H9 (cell line): ENCODE data around the gene DIP2C. TPM values are rescaled to one million over a fixed set of nuclear protein-coding genes. Genes with fewer than 3 reads are reported as not detected.

Experiments used
- DNase-seq: peaks from one replicate; pipeline ENCODE4 v3.0.0-alpha.2; 2017
- H2AFZ ChIP-seq: one replicate; pipeline ENCODE4 v1.6.1; 2013; ENCODE audit warnings: mild to moderate bottlenecking, low read length, control low read depth, moderate library complexity
- H2AK5ac ChIP-seq: 2 replicates; pipeline ENCODE4 v1.6.1; 2013; ENCODE audit warnings: low read length, control low read depth, mixed read lengths; ENCODE audit not compliant: insufficient read length
- H2BK120ac ChIP-seq: one replicate; pipeline ENCODE4 v1.6.1; 2013; ENCODE audit warnings: low read depth, mild to moderate bottlenecking, low read length, control low read depth, inconsistent platforms; ENCODE audit not compliant: poor library complexity, severe bottlenecking
- H2BK12ac ChIP-seq: 2 replicates; pipeline ENCODE4 v1.6.1; 2013; ENCODE audit warnings: low read length, control low read depth, mixed read lengths, low read depth; ENCODE audit not compliant: insufficient read length
- H2BK15ac ChIP-seq: 2 replicates; pipeline ENCODE4 v1.6.1; 2013; ENCODE audit warnings: low read depth, low read length, control low read depth
- H2BK20ac ChIP-seq: one replicate; pipeline ENCODE4 v1.6.1; 2013; ENCODE audit warnings: low read depth, mild to moderate bottlenecking, low read length, control low read depth, inconsistent platforms; ENCODE audit not compliant: poor library complexity, severe bottlenecking
- H2BK5ac ChIP-seq: 2 replicates; pipeline ENCODE4 v1.6.1; 2013; ENCODE audit warnings: low read length, control low read depth, mixed read lengths; ENCODE audit not compliant: insufficient read length
- H3K14ac ChIP-seq: 2 replicates; pipeline ENCODE4 v1.6.1; 2013; ENCODE audit warnings: low read length, control low read depth; ENCODE audit not compliant: insufficient read depth
- H3K18ac ChIP-seq: 2 replicates; pipeline ENCODE4 v1.6.1; 2013; ENCODE audit warnings: low read depth, mild to moderate bottlenecking, mixed read lengths, low read length, control low read depth; ENCODE audit not compliant: insufficient read length
- H3K23ac ChIP-seq: 2 replicates; pipeline ENCODE4 v1.6.1; 2013; ENCODE audit warnings: low read length, control low read depth, mixed read lengths, low read depth; ENCODE audit not compliant: insufficient read length
- H3K23me2 ChIP-seq: 2 replicates; pipeline ENCODE4 v1.6.1; 2013; ENCODE audit warnings: low read depth, mild to moderate bottlenecking, mixed read lengths, low read length, control low read depth; ENCODE audit not compliant: insufficient read length, poor library complexity, severe bottlenecking
- H3K27ac ChIP-seq: 2 replicates; pipeline ENCODE4 v1.5.1; 2013; ENCODE audit warnings: low read length, control low read depth, mixed read lengths, low read depth; ENCODE audit not compliant: insufficient read length
- H3K27me3 ChIP-seq: 2 replicates; pipeline ENCODE4 v1.6.1; 2013; ENCODE audit warnings: low read length, control low read depth, inconsistent platforms; ENCODE audit not compliant: insufficient read depth
- H3K4ac ChIP-seq: 2 replicates; pipeline ENCODE4 v1.6.1; 2013; ENCODE audit warnings: low read depth, mild to moderate bottlenecking, control low read depth, inconsistent platforms, low read length, moderate library complexity
- H3K4me1 ChIP-seq: 2 replicates; pipeline ENCODE4 v1.6.1; 2013; ENCODE audit warnings: low read length, control low read depth, inconsistent platforms; ENCODE audit not compliant: insufficient read depth
- H3K4me2 ChIP-seq: 2 replicates; pipeline ENCODE4 v1.6.1; 2013; ENCODE audit warnings: low read length, control low read depth, mixed read lengths; ENCODE audit not compliant: insufficient read length, insufficient read depth
- H3K56ac ChIP-seq: 2 replicates; pipeline ENCODE4 v1.6.1; 2013; ENCODE audit warnings: low read depth, mild to moderate bottlenecking, mixed read lengths, low read length, control low read depth; ENCODE audit not compliant: insufficient read length
- H3K79me1 ChIP-seq: 2 replicates; pipeline ENCODE4 v1.6.1; 2013; ENCODE audit warnings: low read depth, mild to moderate bottlenecking, moderate library complexity, low read length, control low read depth, inconsistent platforms; ENCODE audit not compliant: insufficient read depth, poor library complexity, severe bottlenecking
- H3K79me2 ChIP-seq: 2 replicates; pipeline ENCODE4 v1.6.1; 2013; ENCODE audit warnings: low read length, control low read depth, inconsistent platforms; ENCODE audit not compliant: insufficient read depth
- H3K9ac ChIP-seq: 2 replicates; pipeline ENCODE4 v1.6.1; 2013; ENCODE audit warnings: low read length, control low read depth, mixed read lengths; ENCODE audit not compliant: insufficient read length; ENCODE audit errors: extremely low read depth
- H3K9me3 ChIP-seq: one replicate; pipeline ENCODE4 v1.6.1; 2013; ENCODE audit warnings: low read depth, low read length, inconsistent platforms; ENCODE audit not compliant: control insufficient read depth
- H3T11ph ChIP-seq: one replicate; pipeline ENCODE4 v1.6.1; 2013; ENCODE audit warnings: mild to moderate bottlenecking, low read length, control low read depth, inconsistent platforms
- H4K20me1 ChIP-seq: one replicate; pipeline ENCODE4 v1.6.1; 2013; ENCODE audit not compliant: control insufficient read depth, insufficient read length, insufficient read depth
- H4K5ac ChIP-seq: 2 replicates; pipeline ENCODE4 v1.6.1; 2013; ENCODE audit warnings: low read depth, mild to moderate bottlenecking, mixed read lengths, low read length, control low read depth; ENCODE audit not compliant: insufficient read length
- H4K8ac ChIP-seq: replicated peaks from 2 replicates; pipeline ENCODE4 v1.6.1; 2013; ENCODE audit warnings: low read length, control low read depth, mixed read lengths, low read depth; ENCODE audit not compliant: insufficient read length
- H4K91ac ChIP-seq: 2 replicates; pipeline ENCODE4 v1.6.1; 2013; ENCODE audit warnings: low read depth, mild to moderate bottlenecking, moderate library complexity, mixed read lengths, low read length, control low read depth; ENCODE audit not compliant: insufficient read length
- H3K27ac Mint-ChIP-seq, 3 experiments: 2 replicates in 2 of 3; 3 replicates in 1 of 3; pipeline ENCODE4 v1.8.0; 2020 to 2021; ENCODE audit warnings: mixed read lengths in 3 of 3, mild to moderate bottlenecking in 1 of 3, moderate library complexity in 1 of 3
- H3K27me3 Mint-ChIP-seq: 2 replicates; pipeline ENCODE4 v1.8.0; 2021; ENCODE audit warnings: low read depth, mild to moderate bottlenecking, moderate library complexity, mixed read lengths
- H3K36me3 Mint-ChIP-seq, 3 experiments: 2 replicates in 2 of 3; 3 replicates in 1 of 3; pipeline ENCODE4 v1.8.0; 2020 to 2021; ENCODE audit warnings: low read depth in 3 of 3, mixed read lengths in 3 of 3; ENCODE audit not compliant: insufficient read depth in 1 of 3
- H3K4me1 Mint-ChIP-seq, 2 experiments: 2 replicates each; pipeline ENCODE4 v1.8.0; 2020; ENCODE audit warnings: mixed read lengths in 2 of 2
- H3K4me3 Mint-ChIP-seq, 2 experiments: 2 replicates in 1 of 2; 3 replicates in 1 of 2; pipeline ENCODE4 v1.8.0; 2020 to 2021; ENCODE audit warnings: mild to moderate bottlenecking in 2 of 2, mixed read lengths in 2 of 2, moderate library complexity in 1 of 2
- H3K9me3 Mint-ChIP-seq, 2 experiments: 2 replicates in 1 of 2; 3 replicates in 1 of 2; pipeline ENCODE4 v1.8.0; 2020; ENCODE audit warnings: mild to moderate bottlenecking in 2 of 2, mixed read lengths in 2 of 2, moderate library complexity in 1 of 2
- CTCF ChIP-seq: fragments of 200-600 bp; sonication (generic); conservative IDR thresholded peaks from 3 replicates; pipeline ENCODE4 v1.8.0; 2021; ENCODE audit warnings: antibody characterized with exemption, mild to moderate bottlenecking
- WGBS: extraction: QIAGEN DNeasy Blood & Tissue Kit; methylation state at CpG from one replicate; pipeline ENCODE4 v1.1.7; 2013; ENCODE audit warnings: missing lambda C conversion rate, low lambda C conversion rate, mixed read lengths; ENCODE audit not compliant: insufficient read length; ENCODE audit errors: extremely low coverage; 5-methylcytosine and 5-hydroxymethylcytosine counted together
- total RNA-seq: library from RNA; stranded (reverse); gene quantifications from 2 replicates; pipeline ENCODE4 v1.2.1, GENCODE V29; 2021

The DIP2C gene
- total RNA-seq, 1 experiment from 2014 or later: 7.9 TPM

- H4K91ac ChIP-seq: no peak overlapping the region
- no CpG with 5 or more reads among the region's 15 CpGs for WGBS
- no peaks in the 10 kb centered on the region for H4K20me1 ChIP-seq
- no peaks in the 10 kb centered on the region for H3K79me1 ChIP-seq
- Mint-ChIP-seq H3K27ac (no peak overlapping the region), H3K27me3 (no peaks in the 10 kb centered on the region), H3K36me3 (peaks cover 11 to 31% (median 24%) of the 10 kb centered on the region in 3 experiments), H3K4me3 (no peak overlapping the region), H3K9me3 (peaks cover 0 to 4% of the 10 kb centered on the region in 2 experiments; a peak in 2 of 5 replicates), H3K4me1 (peaks cover 4 to 5% of the 10 kb centered on the region in 2 experiments)
- H2BK20ac ChIP-seq: no peak overlapping the region
- no peak overlapping the region for H3K23ac ChIP-seq
- no peak overlapping the region for H4K5ac ChIP-seq
- H3T11ph ChIP-seq: no peak overlapping the region
- no peak for DNase-seq
- no peak overlapping the region for H2AFZ ChIP-seq
- no peak overlapping the region for H3K4ac ChIP-seq
- H3K23me2 ChIP-seq: no peaks in the 10 kb centered on the region
- no peak for TF ChIP-seq CTCF
- H3K9me3 ChIP-seq: no peaks in the 10 kb centered on the region
- H2BK120ac ChIP-seq: no peak overlapping the region
- H3K27ac ChIP-seq: no peak overlapping the region
- no peak overlapping the region for H2BK5ac ChIP-seq
- H2BK15ac ChIP-seq: no peak overlapping the region
- no peak overlapping the region for H3K4me2 ChIP-seq
- H3K14ac ChIP-seq: no peak overlapping the region
- H3K9ac ChIP-seq: no peak overlapping the region
- H4K8ac ChIP-seq: no peak overlapping the region
- H3K18ac ChIP-seq: no peak overlapping the region
- H3K27me3 ChIP-seq: no peaks in the 10 kb centered on the region
- H3K79me2 ChIP-seq: no peaks in the 10 kb centered on the region
- H3K4me1 ChIP-seq: no peaks in the 10 kb centered on the region
- H3K56ac ChIP-seq: no peak overlapping the region
- H2AK5ac ChIP-seq: no peak overlapping the region
- H2BK12ac ChIP-seq: no peak overlapping the region
Observed at GRCh38 chr10:324593-324992, 364.9 kb downstream of the DIP2C start.
